Measurements from ENCODE around the gene SEC14L6.

- no peak for TF ChIP-seq POLR2A (IDR thresholded peaks at IDR 0.05)
- TF ChIP-seq, protein P1, sequence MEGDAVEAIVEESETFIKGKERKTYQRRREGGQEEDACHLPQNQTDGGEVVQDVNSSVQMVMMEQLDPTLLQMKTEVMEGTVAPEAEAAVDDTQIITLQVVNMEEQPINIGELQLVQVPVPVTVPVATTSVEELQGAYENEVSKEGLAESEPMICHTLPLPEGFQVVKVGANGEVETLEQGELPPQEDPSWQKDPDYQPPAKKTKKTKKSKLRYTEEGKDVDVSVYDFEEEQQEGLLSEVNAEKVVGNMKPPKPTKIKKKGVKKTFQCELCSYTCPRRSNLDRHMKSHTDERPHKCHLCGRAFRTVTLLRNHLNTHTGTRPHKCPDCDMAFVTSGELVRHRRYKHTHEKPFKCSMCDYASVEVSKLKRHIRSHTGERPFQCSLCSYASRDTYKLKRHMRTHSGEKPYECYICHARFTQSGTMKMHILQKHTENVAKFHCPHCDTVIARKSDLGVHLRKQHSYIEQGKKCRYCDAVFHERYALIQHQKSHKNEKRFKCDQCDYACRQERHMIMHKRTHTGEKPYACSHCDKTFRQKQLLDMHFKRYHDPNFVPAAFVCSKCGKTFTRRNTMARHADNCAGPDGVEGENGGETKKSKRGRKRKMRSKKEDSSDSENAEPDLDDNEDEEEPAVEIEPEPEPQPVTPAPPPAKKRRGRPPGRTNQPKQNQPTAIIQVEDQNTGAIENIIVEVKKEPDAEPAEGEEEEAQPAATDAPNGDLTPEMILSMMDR (IDR thresholded peaks at IDR 0.05): no peak
These were observed 7.2 kb downstream of the SEC14L6 start for GRCh38 chr22:30539368-30539767.

All from thyroid gland (tissue), 4 donors.